GM19438 (cell line): Measurements from ENCODE around the gene MACF1.
"Not testable (repeated sequence)": the region's sequence is repeated elsewhere in the genome, so short reads cannot be mapped to it uniquely, and the experiment has no call there.

Experiments used
- ATAC-seq: cut with Tn5 transposase; IDR thresholded peaks from one replicate; pipeline ENCODE4 v1.9.1; 2021; ENCODE audit warnings: low read depth; ENCODE audit not compliant: unreplicated experiment

The MACF1 gene

DNA sequence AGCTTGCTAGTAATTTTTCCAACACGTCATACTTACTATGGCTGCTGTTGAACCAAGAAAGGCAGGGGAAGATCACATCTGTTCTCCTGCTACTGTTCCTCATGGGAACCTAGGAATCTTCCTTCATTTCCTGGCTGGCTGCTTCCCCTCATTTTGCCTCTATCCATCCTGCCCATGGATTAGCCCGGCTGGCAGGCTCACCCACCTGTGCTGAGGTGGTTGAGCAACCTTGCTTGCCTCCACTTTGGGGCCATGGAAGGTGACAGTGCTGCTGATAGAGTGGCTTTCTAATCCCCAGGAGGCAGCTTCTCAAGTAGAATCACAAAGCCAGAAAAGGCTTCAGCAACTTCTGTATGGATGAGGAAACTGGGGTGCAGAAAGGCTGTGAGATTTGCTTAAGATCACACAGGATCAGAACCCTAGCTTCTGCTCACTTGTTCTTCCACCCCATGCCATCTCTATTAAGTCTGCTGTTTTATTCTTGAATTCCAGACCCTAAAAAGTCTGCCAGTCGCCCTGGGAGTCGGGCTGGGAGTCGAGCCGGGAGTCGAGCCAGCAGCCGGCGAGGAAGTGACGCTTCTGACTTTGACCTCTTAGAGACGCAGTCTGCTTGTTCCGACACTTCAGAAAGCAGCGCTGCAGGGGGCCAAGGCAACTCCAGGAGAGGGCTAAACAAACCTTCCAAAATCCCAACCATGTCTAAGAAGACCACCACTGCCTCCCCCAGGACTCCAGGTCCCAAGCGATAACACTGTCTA lies 280.7 kb downstream of the MACF1 start:
- ATAC-seq: no peak

DNA sequence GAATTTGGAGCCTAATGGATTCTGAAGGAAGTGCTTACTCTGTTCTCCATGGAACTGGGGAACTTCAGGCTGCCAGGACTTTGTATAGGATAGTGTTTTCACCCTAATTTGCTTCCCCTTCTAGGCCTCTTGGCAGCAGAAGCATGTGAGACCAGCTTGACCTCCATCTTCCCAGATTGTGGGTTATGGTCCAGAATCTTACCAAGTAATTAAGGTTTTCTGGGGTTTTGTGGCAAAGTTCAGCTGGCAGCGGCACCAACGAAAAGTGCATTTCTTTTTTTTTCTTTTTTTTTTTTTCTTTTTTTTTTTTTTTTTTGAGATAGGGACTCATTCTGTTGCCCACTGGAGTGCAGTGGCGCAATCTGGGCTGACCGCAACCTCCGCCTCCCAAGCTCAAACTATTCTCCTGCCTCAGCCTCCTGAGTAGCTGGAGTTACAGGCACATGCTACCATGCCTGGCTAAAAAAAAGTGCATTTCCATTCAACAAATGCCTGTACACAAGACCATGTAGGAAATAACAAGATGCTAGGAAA lies 283.6 kb downstream of the MACF1 start:
- no peak for ATAC-seq

- no peak for ATAC-seq
Measured at GRCh38 chr1:39488793-39489566, 284.5 kb downstream of the MACF1 start.

DNA sequence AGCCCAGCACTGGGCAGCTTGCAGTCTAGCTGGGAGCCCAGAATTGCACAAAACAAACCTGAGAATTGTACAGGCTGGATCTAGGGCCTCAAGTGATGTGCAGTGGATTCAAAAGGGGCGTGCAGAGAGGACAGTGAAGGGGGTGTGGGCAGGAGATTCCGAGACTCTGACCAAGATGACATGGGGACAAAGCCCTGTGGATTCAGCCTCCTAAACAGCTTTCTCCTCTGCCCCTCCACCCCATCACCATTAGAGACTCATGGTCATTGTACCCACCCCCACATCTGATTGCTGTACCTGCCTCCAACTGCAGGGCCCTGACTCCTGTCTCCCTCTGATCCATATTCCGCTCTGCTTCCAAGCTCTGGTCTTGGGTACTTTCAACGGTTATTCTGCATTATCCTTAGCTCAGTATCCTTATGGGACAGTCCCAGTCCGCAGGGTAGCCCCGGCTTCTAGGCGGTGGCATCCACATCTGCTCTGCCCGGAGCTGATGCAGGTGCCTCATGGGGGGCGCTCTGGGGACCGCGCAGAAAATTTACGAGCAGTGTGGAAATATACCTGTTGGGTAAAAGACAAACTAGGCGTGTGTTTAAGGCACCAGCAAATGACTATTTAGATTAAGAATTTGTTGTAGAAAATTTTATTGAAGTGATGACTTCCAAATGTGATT lies 285.2 kb downstream of the MACF1 start:
- ATAC-seq: no peak

GRCh38 chr1:39490596-39491145 lies 286.2 kb downstream of the MACF1 start:
- ATAC-seq: no peak

DNA sequence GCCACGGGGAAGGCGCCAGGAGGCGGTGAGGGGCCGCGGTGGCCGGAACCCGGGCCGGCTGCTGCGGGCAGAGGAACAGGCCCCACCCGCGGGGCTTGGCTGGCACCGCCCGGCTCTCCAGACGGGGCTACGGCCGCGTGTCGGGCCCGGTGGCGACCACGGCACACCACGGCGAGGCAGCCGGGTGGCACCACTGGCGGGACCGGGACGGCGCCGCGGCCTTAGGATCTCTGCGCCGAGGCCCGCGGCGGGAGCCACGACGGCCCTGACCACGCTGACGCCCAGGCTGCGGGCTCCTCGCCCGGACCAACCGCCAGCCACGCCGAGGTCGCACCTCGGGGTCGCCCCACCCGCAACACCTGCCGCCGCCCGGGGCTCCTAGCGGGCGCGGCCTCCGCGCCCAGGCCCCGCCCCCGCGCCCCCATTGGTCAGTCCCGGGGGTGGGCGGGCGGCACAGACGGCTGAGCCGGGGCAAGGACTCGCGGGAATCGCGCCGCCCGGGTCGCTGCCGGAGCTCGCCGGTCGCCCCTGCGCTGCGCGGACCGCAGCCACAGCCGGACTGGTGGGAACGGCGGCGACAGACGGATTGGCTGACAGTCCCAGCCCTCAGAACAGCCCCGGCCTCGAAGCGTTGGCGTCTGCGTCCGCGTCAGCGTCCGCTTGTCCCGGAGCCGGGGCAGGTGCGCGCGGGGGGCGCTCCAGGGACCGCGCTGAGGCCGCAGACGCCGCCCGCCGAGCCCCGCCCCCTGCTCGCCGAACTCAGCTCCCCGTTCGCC lies 286.8 kb downstream of the MACF1 start, which contains the start of gene BMP8A:
BMP8A (plus strand) TSS at position 491 of the 776 bp plus-strand sequence. CDS start 356 bp downstream, outside the sequence.
- ATAC-seq: peak; percentile 70

DNA sequence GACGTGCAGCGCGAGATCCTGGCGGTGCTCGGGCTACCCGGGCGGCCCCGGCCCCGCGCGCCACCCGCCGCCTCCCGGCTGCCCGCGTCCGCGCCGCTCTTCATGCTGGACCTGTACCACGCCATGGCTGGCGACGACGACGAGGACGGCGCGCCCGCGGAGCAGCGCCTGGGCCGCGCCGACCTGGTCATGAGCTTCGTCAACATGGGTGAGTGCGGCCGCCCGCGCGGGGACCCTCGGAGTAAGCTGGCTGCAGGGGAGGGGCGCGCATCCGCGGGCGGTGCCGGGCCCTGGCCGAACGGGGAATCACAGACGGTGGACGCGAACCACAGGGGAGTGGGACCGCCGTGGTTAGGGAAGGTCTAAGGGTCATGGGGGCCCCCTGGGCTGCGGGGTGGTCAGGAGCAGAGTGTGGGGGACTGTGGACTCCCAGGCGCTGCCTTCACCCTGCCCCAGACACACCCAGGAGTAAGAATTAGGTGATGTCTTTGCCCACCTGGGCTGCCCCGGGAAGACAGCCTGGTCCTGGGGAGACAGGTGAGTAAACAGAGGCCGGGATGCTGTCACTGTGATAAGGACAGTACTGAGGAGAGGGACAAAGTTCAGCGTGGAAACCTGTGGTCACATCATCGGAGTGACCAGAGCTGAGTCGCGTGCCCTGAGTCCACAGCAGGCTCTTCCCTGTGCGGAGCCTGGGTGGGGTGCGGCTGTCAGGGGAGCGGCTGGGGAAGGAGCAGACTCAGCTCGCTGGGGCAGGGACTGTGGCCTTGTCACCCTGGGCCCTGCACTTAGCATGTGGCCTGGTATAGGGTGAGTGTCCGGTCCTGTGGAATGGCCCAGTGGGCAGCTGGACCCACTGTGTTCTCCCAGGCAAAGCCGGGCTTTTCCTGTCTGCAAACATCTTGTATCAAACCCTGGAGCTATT lies 287.9 kb downstream of the MACF1 start:
- ATAC-seq: not testable (repeated sequence)

DNA sequence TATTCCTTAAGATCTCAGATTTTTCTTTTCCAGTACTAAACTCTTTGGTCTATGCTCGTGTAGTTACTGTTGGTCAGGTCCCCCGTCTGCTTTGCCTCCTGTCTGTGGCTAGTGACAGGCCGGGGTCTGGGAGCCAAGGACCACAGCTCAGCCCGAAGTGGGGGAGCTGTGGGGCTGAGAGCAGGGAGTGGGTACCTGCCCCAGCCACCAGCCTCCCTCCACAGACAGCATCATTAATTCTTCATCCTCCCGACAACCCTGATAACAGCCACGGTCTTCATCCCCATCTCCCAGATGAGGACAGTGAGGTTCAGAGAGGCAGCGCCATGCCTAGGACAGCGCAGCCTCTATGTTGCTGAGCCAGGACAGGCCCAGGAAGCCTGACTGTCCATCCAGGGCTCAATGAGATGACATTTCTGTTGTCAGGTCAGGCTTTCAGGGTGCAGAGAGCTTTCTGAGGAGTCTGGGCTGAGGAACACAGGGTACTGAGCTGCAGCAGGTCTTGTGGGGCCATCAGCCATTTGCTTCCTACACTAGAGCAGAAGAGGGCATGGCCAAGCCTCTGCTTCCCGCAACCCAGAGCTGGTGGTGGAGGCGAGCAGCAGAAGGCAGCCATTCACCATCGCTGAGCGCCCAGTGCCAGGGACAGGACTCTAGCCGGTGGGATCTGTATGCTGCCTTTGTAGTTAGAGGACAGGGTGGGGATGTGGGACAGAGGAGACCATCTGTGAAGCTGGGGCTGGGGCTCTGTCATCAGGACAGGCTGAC lies 288.7 kb downstream of the MACF1 start:
- ATAC-seq: not testable (repeated sequence)

GRCh38 chr1:39494671-39495410 lies 290.3 kb downstream of the MACF1 start:
- ATAC-seq: no peak

GRCh38 chr1:39496520-39496919 lies 292.0 kb downstream of the MACF1 start:
- ATAC-seq: not testable (repeated sequence)

GRCh38 chr1:39497585-39497984 lies 293.1 kb downstream of the MACF1 start:
- ATAC-seq: no peak

GRCh38 chr1:39498096-39498710 lies 293.7 kb downstream of the MACF1 start:
- ATAC-seq: not testable (repeated sequence)

DNA sequence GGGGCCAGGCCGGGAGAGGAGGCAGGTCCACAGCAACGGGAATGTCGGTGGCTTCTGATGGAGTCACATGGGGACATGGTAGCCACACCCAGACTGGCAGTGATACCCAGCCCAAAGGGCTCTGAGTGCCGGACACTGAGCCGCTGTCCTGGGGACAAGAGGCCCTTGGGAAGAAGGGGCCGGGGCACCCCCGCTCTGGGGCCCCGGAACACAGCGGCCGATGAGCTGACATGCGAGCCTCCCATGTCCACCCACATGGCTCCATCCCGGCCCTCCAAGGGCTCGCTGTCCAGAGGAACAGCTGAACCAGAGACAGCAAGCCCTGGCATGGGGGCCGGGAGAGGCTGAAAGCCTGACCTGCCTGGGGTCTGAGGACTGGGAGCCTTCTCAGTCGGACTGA lies 294.3 kb downstream of the MACF1 start:
- ATAC-seq: not testable (repeated sequence)

DNA sequence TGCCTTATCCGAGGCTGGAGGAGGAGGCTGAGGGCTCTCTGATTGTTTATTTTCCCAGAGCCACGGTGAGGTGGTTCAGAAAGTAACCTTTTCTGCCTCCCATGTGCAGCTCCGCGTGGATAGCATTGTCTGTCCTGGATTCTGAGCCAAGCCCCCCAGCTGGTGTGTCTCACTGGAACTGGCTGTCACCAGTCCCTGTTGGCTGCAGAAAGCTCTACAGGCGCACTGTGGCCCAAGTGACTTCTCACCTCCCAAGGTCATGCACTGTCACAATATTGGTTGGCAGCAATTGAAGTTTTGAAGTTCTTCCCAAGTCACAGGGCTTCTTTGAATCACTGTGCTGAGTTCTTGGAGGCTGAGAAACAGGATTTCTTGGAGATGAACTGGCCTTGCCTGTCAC lies 295.2 kb downstream of the MACF1 start:
- ATAC-seq: no peak

GRCh38 chr1:39500862-39501389 lies 296.4 kb downstream of the MACF1 start:
- ATAC-seq: no peak

- no peak for ATAC-seq
Measured at GRCh38 chr1:39501666-39502065, 297.2 kb downstream of the MACF1 start.

GRCh38 chr1:39504436-39504835 lies 299.9 kb downstream of the MACF1 start:
- ATAC-seq: not testable (repeated sequence)
